IPS DF 6.9 (cell line): Measurements from ENCODE around the gene MRRF.
A peak's percentile ranks its signal among the peaks of the same experiment; 100 is the strongest.

Source experiments
- DNase-seq: peaks from one replicate; pipeline ENCODE4 v3.0.0-alpha.2; 2013; ENCODE audit warnings: low read depth, low spot score
- H3K27ac ChIP-seq: one replicate; pipeline ENCODE4 v1.5.1; 2013; ENCODE audit warnings: low read length, control low read depth
- H3K27me3 ChIP-seq: 2 replicates; pipeline ENCODE4 v1.6.1; 2013; ENCODE audit warnings: mild to moderate bottlenecking, low read length; ENCODE audit not compliant: control insufficient read depth, insufficient read depth
- H3K36me3 ChIP-seq: 2 replicates; pipeline ENCODE4 v1.6.1; 2013; ENCODE audit warnings: low read length; ENCODE audit not compliant: control insufficient read depth, insufficient read depth
- H3K4me1 ChIP-seq: 2 replicates; pipeline ENCODE4 v1.6.1; 2013; ENCODE audit warnings: low read length; ENCODE audit not compliant: control insufficient read depth, insufficient read depth
- H3K4me3 ChIP-seq: 2 replicates; pipeline ENCODE4 v1.5.1; 2013; ENCODE audit warnings: mild to moderate bottlenecking, low read length
- H3K9me3 ChIP-seq: 2 replicates; pipeline ENCODE4 v1.6.1; 2013; ENCODE audit warnings: low read length, inconsistent platforms; ENCODE audit not compliant: control insufficient read depth, insufficient read depth
- whole genome bisulfite sequencing: extraction: QIAGEN DNeasy Blood & Tissue Kit; methylation state at CpG from one replicate; pipeline ENCODE4 v1.1.7; 2013; ENCODE audit warnings: mixed read lengths, missing lambda C conversion rate; ENCODE audit not compliant: insufficient read length, insufficient coverage; 5-methylcytosine and 5-hydroxymethylcytosine counted together

The MRRF gene

GRCh38 chr9:122368642-122369041 is 104.0 kb downstream of the MRRF start:
- Histone ChIP-seq H3K27me3 (peaks cover 13% of the 10 kb centered on the region), H3K36me3 (no peaks in the 10 kb centered on the region), H3K27ac (no peak overlapping the region), H3K9me3 (no peaks in the 10 kb centered on the region), H3K4me3 (no peak overlapping the region), H3K4me1 (peaks cover 2% of the 10 kb centered on the region)
- DNase-seq, result no peak
- no CpG with 5 or more reads among the region's 1 CpG for WGBS

DNA sequence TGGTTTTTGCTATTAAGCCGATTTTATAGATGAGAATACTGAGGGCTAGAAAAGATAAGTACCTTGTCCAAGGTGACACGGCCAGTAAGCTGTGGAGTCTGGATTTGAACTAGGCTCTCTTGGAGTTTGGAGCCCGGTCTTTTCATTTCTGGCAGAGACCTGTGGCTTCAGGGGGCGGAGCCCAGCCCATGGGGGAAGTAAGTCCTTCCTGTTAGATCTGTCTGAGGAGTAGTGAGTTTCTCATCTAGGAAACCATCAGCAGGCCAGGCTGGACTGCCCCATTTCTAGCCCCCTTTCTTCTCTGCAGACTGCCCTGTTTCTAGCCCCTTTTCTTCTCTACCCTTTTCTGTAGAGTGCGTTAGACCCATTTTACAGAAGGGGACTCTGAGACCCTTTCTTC is 105.6 kb downstream of the MRRF start:
- no CpG with 5 or more reads among the region's 5 CpGs for WGBS
- no peak overlapping the region for H3K27ac ChIP-seq
- peak overlapping the region; percentile 3; the same call in 1 of the 2 replicates for H3K4me3 ChIP-seq
- no peaks in the 10 kb centered on the region for H3K36me3 ChIP-seq
- no peaks in the 10 kb centered on the region for H3K9me3 ChIP-seq
- H3K27me3 ChIP-seq, result peaks cover 13% of the 10 kb centered on the region
- H3K4me1 ChIP-seq, result peaks cover 2% of the 10 kb centered on the region
- DNase-seq, result no peak

- Histone ChIP-seq H3K27ac (no peak within 1 kb of the TSS), H3K9me3 (no peaks in the 10 kb centered on the region), H3K4me1 (peaks cover 6% of the 10 kb centered on the region), H3K36me3 (no peaks in the 10 kb centered on the region), H3K27me3 (peaks cover 13% of the 10 kb centered on the region), H3K4me3 (peak within 1 kb of the TSS; percentile 56; the same call in 1 of the 2 replicates)
- WGBS, result no CpG with 5 or more reads among the region's 39 CpGs
- DNase-seq, result no peak
Observed at GRCh38 chr9:122370869-122371755, 106.4 kb downstream of the MRRF start, which contains the start of gene PTGS1. PTGS1 (plus strand) TSS chr9:122371024; CDS start chr9:122371085, 61 bp downstream.

GRCh38 chr9:122371846-122372245 is 107.2 kb downstream of the MRRF start:
- Histone ChIP-seq H3K36me3 (no peaks in the 10 kb centered on the region), H3K4me3 (no peak overlapping the region), H3K27me3 (peaks cover 13% of the 10 kb centered on the region), H3K27ac (no peak overlapping the region), H3K9me3 (no peaks in the 10 kb centered on the region), H3K4me1 (peaks cover 9% of the 10 kb centered on the region)
- no CpG with 5 or more reads among the region's 8 CpGs for WGBS
- no peak for DNase-seq

DNA sequence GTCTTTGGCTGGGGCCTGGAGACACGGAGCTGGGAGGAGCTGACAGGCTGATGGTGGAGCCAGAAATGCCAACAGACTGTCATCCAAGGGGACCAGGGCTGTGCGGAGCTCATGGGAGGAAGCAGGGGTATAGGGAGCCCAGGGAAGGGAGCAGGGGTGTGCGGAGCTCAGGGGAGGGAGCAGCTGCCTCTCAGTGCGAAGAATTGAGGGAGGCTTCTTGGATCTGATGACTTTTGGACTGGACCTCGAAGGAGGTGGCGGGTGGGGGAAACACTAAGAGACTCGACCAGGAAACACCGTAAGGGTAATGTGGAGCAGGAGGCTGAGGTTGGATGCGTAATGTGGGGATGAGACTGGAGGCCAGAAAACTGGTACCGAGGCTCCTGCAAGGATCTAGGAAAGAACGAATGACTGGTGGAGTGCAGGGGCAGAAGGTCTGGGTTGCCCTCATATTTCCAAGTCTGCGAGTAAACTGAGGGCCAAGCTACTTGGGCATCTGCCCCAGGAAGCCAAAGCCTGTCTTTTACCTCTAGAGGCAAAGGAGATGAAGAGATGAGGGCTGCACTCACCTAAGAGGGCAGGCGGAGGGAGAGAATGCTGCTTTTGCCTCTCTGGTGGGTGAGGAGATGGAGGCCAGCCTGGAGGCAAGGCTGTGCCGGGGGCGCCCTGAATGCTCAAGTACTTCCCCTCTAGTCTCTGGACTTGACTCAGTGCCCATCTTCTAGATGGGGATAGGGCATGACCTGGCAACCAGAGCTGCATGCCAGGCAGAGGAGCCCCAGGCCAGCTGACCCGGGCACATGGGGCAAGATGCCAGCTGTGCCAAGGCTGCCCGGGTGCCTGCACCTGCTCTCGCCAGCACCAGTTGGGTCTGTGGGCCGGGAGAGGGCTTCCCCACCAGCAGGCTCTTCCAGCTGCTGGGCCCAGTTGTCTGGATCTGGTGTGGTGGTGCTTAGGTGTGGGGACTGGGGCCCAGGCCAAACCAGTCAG is 108.5 kb downstream of the MRRF start:
- Histone ChIP-seq H3K4me1 (peaks cover 9% of the 10 kb centered on the region), H3K36me3 (no peaks in the 10 kb centered on the region), H3K9me3 (no peaks in the 10 kb centered on the region), H3K27ac (no peak overlapping the region), H3K27me3 (peaks cover 13% of the 10 kb centered on the region), H3K4me3 (no peak overlapping the region)
- no peak for DNase-seq
- WGBS, result no CpG with 5 or more reads among the region's 19 CpGs

- no peak for DNase-seq
- no peak overlapping the region for H3K27ac ChIP-seq
- H3K4me3 ChIP-seq, result no peak overlapping the region
- WGBS, result no CpG with 5 or more reads among the region's 14 CpGs
- H3K9me3 ChIP-seq, result no peaks in the 10 kb centered on the region
- H3K27me3 ChIP-seq, result peaks cover 13% of the 10 kb centered on the region
- H3K4me1 ChIP-seq, result peaks cover 9% of the 10 kb centered on the region
- no peaks in the 10 kb centered on the region for H3K36me3 ChIP-seq
Observed at GRCh38 chr9:122374885-122375420, 110.3 kb downstream of the MRRF start.

DNA sequence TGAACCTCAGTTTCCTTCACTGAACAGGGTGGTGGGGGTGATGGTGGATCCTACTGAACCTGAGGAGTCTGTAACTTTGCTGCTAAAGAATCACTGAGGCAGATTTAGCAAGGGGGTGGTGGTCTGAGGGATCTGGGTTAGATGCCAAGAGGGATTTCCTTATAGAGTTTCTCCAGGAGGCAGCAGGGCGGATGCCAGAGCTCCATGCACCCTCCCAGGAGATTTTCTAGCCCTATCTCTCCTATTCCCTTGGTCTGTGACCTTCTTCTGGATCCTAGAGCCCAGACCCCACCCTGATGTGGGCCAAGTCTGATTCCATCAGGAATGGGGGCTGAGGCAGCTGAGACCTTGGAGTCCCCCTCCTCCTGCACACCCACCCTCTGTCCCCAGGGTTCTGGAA is 112.1 kb downstream of the MRRF start:
- DNase-seq, result no peak
- H3K4me3 ChIP-seq, result no peak overlapping the region
- no peak overlapping the region for H3K27ac ChIP-seq
- H3K9me3 ChIP-seq, result no peaks in the 10 kb centered on the region
- no CpG with 5 or more reads among the region's 1 CpG for WGBS
- peaks cover 7% of the 10 kb centered on the region for H3K4me1 ChIP-seq
- peaks cover 3% of the 10 kb centered on the region; the same call in 1 of the 2 replicates for H3K27me3 ChIP-seq
- H3K36me3 ChIP-seq, result no peaks in the 10 kb centered on the region

- H3K4me3 ChIP-seq, result no peak overlapping the region
- WGBS, result no CpG with 5 or more reads among the region's 24 CpGs
- no peaks in the 10 kb centered on the region for H3K9me3 ChIP-seq
- no peaks in the 10 kb centered on the region; the same call in 1 of the 2 replicates for H3K27me3 ChIP-seq
- no peak overlapping the region for H3K27ac ChIP-seq
- H3K36me3 ChIP-seq, result no peaks in the 10 kb centered on the region
- DNase-seq, result no peak
- H3K4me1 ChIP-seq, result peaks cover 7% of the 10 kb centered on the region
Observed at GRCh38 chr9:122377241-122378164, 112.8 kb downstream of the MRRF start.

- DNase-seq, result no peak
- no CpG with 5 or more reads among the region's 8 CpGs for WGBS
- no peaks in the 10 kb centered on the region for H3K27me3 ChIP-seq
- peaks cover 7% of the 10 kb centered on the region for H3K4me1 ChIP-seq
- no peaks in the 10 kb centered on the region for H3K9me3 ChIP-seq
- H3K4me3 ChIP-seq, result no peak overlapping the region
- H3K27ac ChIP-seq, result no peak overlapping the region
- H3K36me3 ChIP-seq, result no peaks in the 10 kb centered on the region
Observed at GRCh38 chr9:122378236-122378635, 113.6 kb downstream of the MRRF start.
